IMR-90 (cell line): ENCODE measurements around the gene FAM131B. TPM values are rescaled to one million over a fixed set of nuclear protein-coding genes. Genes with fewer than 3 reads are reported as not detected.

Source experiments
- ATAC-seq: fragments of 200-7000 bp; cut with Tn5 transposase; 2 replicates; pipeline ENCODE4 v1.9.1; 2020; ENCODE audit warnings: low read depth, mild to moderate bottlenecking, moderate library complexity
- BruUV-seq: library from RNA; stranded (reverse); fragments of 400-500 nt; replicated peaks from 2 replicates; lab custom pipeline; 2021; lab: Mats Ljungman, UMichigan
- CTCF ChIA-PET: fragments of 300-600 bp; formaldehyde crosslinking; extraction: SDS; loops from one replicate; lab custom pipeline; 2021; ENCODE audit warnings: antibody characterized with exemption; lab: Yijun Ruan, JAX
- POLR2A ChIA-PET: fragments of 300-600 bp; sonication (Branson Sonifier 250); formaldehyde crosslinking; loops from one replicate; lab custom pipeline; 2022; ENCODE audit warnings: antibody characterized with exemption; ENCODE audit not compliant: unreplicated experiment; lab: Charles Lee
- DNase-seq: peaks from one replicate; pipeline ENCODE4 v3.0.0; 2013
- H2AFZ ChIP-seq: replicated peaks from 2 replicates; pipeline ENCODE3; 2013; ENCODE audit warnings: low read length, mild to moderate bottlenecking; ENCODE audit not compliant: poor library complexity
- H2AK5ac ChIP-seq: 2 replicates; pipeline ENCODE4 v1.6.1; 2013; ENCODE audit warnings: low read depth, low read length, inconsistent platforms
- H2AK9ac ChIP-seq: replicated peaks from 2 replicates; pipeline ENCODE3; 2013; ENCODE audit warnings: mild to moderate bottlenecking, low read depth, low read length, moderate library complexity; ENCODE audit not compliant: poor library complexity
- H2BK120ac ChIP-seq: 2 replicates; pipeline ENCODE4 v1.6.1; 2013; ENCODE audit warnings: low read depth, low read length, inconsistent platforms
- H2BK15ac ChIP-seq: 3 replicates; pipeline ENCODE4 v1.6.1; 2013; ENCODE audit warnings: low read depth, low read length, inconsistent platforms
- H2BK20ac ChIP-seq: 2 replicates; pipeline ENCODE4 v1.6.1; 2013; ENCODE audit warnings: low read depth, mild to moderate bottlenecking, inconsistent platforms, low read length, moderate library complexity
- H2BK5ac ChIP-seq: 2 replicates; pipeline ENCODE4 v1.6.1; 2013; ENCODE audit warnings: mild to moderate bottlenecking, low read depth, low read length, inconsistent platforms; ENCODE audit not compliant: poor library complexity, severe bottlenecking
- H3K14ac ChIP-seq: replicated peaks from 2 replicates; pipeline ENCODE4 v1.6.1; 2013; ENCODE audit warnings: low read depth, low read length, inconsistent platforms
- H3K18ac ChIP-seq: 2 replicates; pipeline ENCODE4 v1.6.1; 2013; ENCODE audit warnings: low read depth, low read length, control low read depth
- H3K23ac ChIP-seq: 2 replicates; pipeline ENCODE4 v1.6.1; 2013; ENCODE audit warnings: low read depth, low read length, inconsistent platforms
- H3K27ac ChIP-seq: 2 replicates; pipeline ENCODE4 v1.5.1; 2013; ENCODE audit warnings: mild to moderate bottlenecking, control low read depth, low read length; ENCODE audit not compliant: insufficient read depth
- H3K27me3 ChIP-seq: 2 replicates; pipeline ENCODE4 v1.6.1; 2013; ENCODE audit warnings: low read length; ENCODE audit not compliant: control insufficient read depth, insufficient read depth
- H3K36me3 ChIP-seq: 2 replicates; pipeline ENCODE4 v1.6.1; 2013; ENCODE audit warnings: low read length, mixed read lengths; ENCODE audit not compliant: control insufficient read depth, insufficient read depth
- H3K4ac ChIP-seq: 2 replicates; pipeline ENCODE4 v1.6.1; 2013; ENCODE audit warnings: low read depth, low read length, inconsistent platforms
- H3K4me1 ChIP-seq: 2 replicates; pipeline ENCODE4 v1.6.1; 2013; ENCODE audit warnings: low read length, mixed read lengths; ENCODE audit not compliant: control insufficient read depth, insufficient read depth
- H3K4me2 ChIP-seq: 2 replicates; pipeline ENCODE4 v1.6.1; 2013; ENCODE audit warnings: low read depth, mild to moderate bottlenecking, control low read depth, low read length, moderate library complexity
- H3K4me3 ChIP-seq: 2 replicates; pipeline ENCODE4 v1.5.1; 2013; ENCODE audit warnings: low read depth, mild to moderate bottlenecking, control low read depth, low read length, moderate library complexity; ENCODE audit not compliant: insufficient read depth
- H3K56ac ChIP-seq: 2 replicates; pipeline ENCODE4 v1.6.1; 2013; ENCODE audit warnings: low read length, inconsistent platforms; ENCODE audit not compliant: insufficient read depth; ENCODE audit errors: extremely low read depth
- H3K79me1 ChIP-seq, 2 experiments: 2 replicates each; pipeline ENCODE4 v1.6.1; 2013; ENCODE audit warnings: low read length in 2 of 2, inconsistent platforms in 1 of 2, low read depth in 1 of 2
- H3K9ac ChIP-seq: 2 replicates; pipeline ENCODE4 v1.6.1; 2013; ENCODE audit warnings: low read depth, low read length, control low read depth
- H3K9me1 ChIP-seq: 2 replicates; pipeline ENCODE4 v1.6.1; 2013; ENCODE audit warnings: low read length, inconsistent platforms; ENCODE audit not compliant: insufficient read depth
- H3K9me3 ChIP-seq: 2 replicates; pipeline ENCODE4 v1.6.1; 2013; ENCODE audit warnings: low read length; ENCODE audit not compliant: control insufficient read depth, insufficient read depth
- H4K20me1 ChIP-seq: 2 replicates; pipeline ENCODE4 v1.6.1; 2013; ENCODE audit warnings: low read length, inconsistent platforms; ENCODE audit not compliant: insufficient read depth
- H4K5ac ChIP-seq: 2 replicates; pipeline ENCODE4 v1.6.1; 2013; ENCODE audit warnings: mild to moderate bottlenecking, low read depth, low read length, control low read depth
- H4K8ac ChIP-seq, 2 experiments: 2 replicates each; pipeline ENCODE4 v1.6.1; 2013; ENCODE audit warnings: low read depth in 2 of 2, low read length in 2 of 2, control low read depth in 1 of 2, inconsistent platforms in 1 of 2
- H4K91ac ChIP-seq: 2 replicates; pipeline ENCODE4 v1.6.1; 2013; ENCODE audit warnings: low read depth, low read length, inconsistent platforms; ENCODE audit not compliant: insufficient read depth
- CEBPB ChIP-seq: IDR thresholded peaks from 2 replicates; pipeline ENCODE4 v1.6.1; 2012; ENCODE audit warnings: low read depth, low read length, improper control_type of control experiment
- FOS ChIP-seq: fragments of 150-350 bp; IDR thresholded peaks from 2 replicates; pipeline ENCODE4 v1.6.1; 2016; ENCODE audit warnings: low read depth, low read length
- MAZ ChIP-seq: IDR thresholded peaks from 2 replicates; pipeline ENCODE4 v1.6.1; 2012; ENCODE audit warnings: low read depth, mild to moderate bottlenecking, low read length, improper control_type of control experiment, moderate library complexity, borderline replicate concordance
- RFX5 ChIP-seq: IDR thresholded peaks from 2 replicates; pipeline ENCODE4 v1.8.0; 2012; ENCODE audit warnings: low read depth, mild to moderate bottlenecking, low read length, moderate library complexity
- SMC3 ChIP-seq: fragments of 150-350 bp; IDR thresholded peaks from 2 replicates; pipeline ENCODE4 v1.6.1; 2016; ENCODE audit warnings: low read depth, mild to moderate bottlenecking, antibody characterized with exemption, low read length, moderate library complexity
- WGBS, 2 experiments: methylation state at CpG; one replicate each; pipeline versions ENCODE4 v1.1.5 to v1.1.7; 2013; ENCODE audit warnings: missing lambda C conversion rate in 2 of 2; ENCODE audit not compliant: insufficient read length in 1 of 2; ENCODE audit errors: extremely low coverage in 2 of 2; 5-methylcytosine and 5-hydroxymethylcytosine counted together
- dilution Hi-C: fragments of 300-500 bp; cut with HindIII; formaldehyde crosslinking; loops from one replicate; pipeline ENCODE4 v1.14.3; 2018; ENCODE audit warnings: low sequenced_read_pairs; ENCODE audit not compliant: unreplicated experiment
- in situ Hi-C: fragments of 300-500 bp; cut with MboI; formaldehyde crosslinking; loops from 3 replicates; pipeline ENCODE4 v1.14.3; 2019; ENCODE audit warnings: low sequenced_read_pairs, inconsistent platforms, mixed read lengths
- intact Hi-C: fragments of 100-400 bp; cut with micrococcal nuclease; formaldehyde crosslinking; loops from 2 replicates; pipeline ENCODE4 v1.10.0; 2022
- polyA plus RNA-seq, 3 experiments: library from polyadenylated mRNA; depleted of rRNA; stranded (reverse); fragments of >200 nt; gene quantifications; 2 replicates each; pipeline ENCODE4 v1.2.3, GENCODE V29; 2012; ENCODE audit warnings: low replicate concordance in 1 of 3
- total RNA-seq: library from RNA; depleted of rRNA; stranded (reverse); fragments of >200 nt; gene quantifications from 2 replicates; pipeline ENCODE4 v1.2.3, GENCODE V29; 2012

Gene FAM131B
- total and polyA plus RNA-seq, 2 of the 4 experiments (the other 2 are of a cell fraction): 3.4 to 4.3 TPM

GRCh38 chr7:143375298-143376034 lies 13.0 kb upstream of the FAM131B start:
- H4K91ac ChIP-seq: peak overlapping the region; percentile 46; the same call in 1 of the 2 replicates
- H4K5ac ChIP-seq: peak overlapping the region; percentile 31; the same call in 1 of the 2 replicates
- no peak overlapping the region for H3K4me3 ChIP-seq
- 70% methylated on average over 5 of the region's 7 CpGs; no CpG with 5 or more reads in 1 of the 2 experiments for WGBS, 2 experiments
- peak overlapping the region in 1 of 2 experiments; percentile 29; a peak in 1 of 4 replicates for H4K8ac ChIP-seq
- H3K4ac ChIP-seq: peak overlapping the region; percentile 43
- peak overlapping the region; percentile 51; the same call in 1 of the 2 replicates for H2BK120ac ChIP-seq
- no peaks in the 10 kb centered on the region for H4K20me1 ChIP-seq
- intact Hi-C loops: no loop called here
- DNase-seq (no peak), ATAC-seq (no peak)
- H3K4me1 ChIP-seq: peaks cover 13% of the 10 kb centered on the region
- no peak overlapping the region for H3K18ac ChIP-seq
- H3K23ac ChIP-seq: peak overlapping the region; percentile 68; the same call in 1 of the 2 replicates
- peak overlapping the region; percentile 7 for H2BK5ac ChIP-seq
- H2AK9ac ChIP-seq: peak overlapping the region; percentile 71
- H2AK5ac ChIP-seq: peak overlapping the region; percentile 83
- H3K14ac ChIP-seq: peak overlapping the region; percentile 73
- H3K4me2 ChIP-seq: no peak overlapping the region
- no peaks in the 10 kb centered on the region for H3K36me3 ChIP-seq
- no peak overlapping the region for H3K56ac ChIP-seq
- H3K79me1 ChIP-seq: peaks cover 9 to 31% of the 10 kb centered on the region in 2 experiments; a peak in 3 of 4 replicates
- TF ChIP-seq CEBPB (peak; percentile 57; the same call in 1 of the 2 replicates), SMC3 (no peak), MAZ (no peak), RFX5 (no peak), FOS (no peak)
- no peaks in the 10 kb centered on the region for H3K9me3 ChIP-seq
- in situ Hi-C loops: no loop called here
- H3K9me1 ChIP-seq: peaks cover 14% of the 10 kb centered on the region; the same call in 1 of the 2 replicates
- no peak overlapping the region; the same call in 1 of the 2 replicates for H2BK20ac ChIP-seq
- H3K9ac ChIP-seq: no peak overlapping the region
- ChIA-PET CTCF (interaction anchor here (1.1 kb wide), 1 partner anchor 10 kb away, joined by 3 read pairs; no protein-coding TSS in a partner anchor), POLR2A (no interaction called here)
- H2AFZ ChIP-seq: peak overlapping the region; percentile 25
- no TSS peak for BruUV-seq
- no peak overlapping the region; the same call in 1 of the 2 replicates for H3K27ac ChIP-seq
- no peaks in the 10 kb centered on the region for H3K27me3 ChIP-seq
- peak overlapping the region; percentile 87; the same call in 2 of the 3 replicates for H2BK15ac ChIP-seq
- dilution Hi-C loops: no loop called here
